ENCODE measurements around the gene TSC22D1.

TSC22D1 gene

DNA sequence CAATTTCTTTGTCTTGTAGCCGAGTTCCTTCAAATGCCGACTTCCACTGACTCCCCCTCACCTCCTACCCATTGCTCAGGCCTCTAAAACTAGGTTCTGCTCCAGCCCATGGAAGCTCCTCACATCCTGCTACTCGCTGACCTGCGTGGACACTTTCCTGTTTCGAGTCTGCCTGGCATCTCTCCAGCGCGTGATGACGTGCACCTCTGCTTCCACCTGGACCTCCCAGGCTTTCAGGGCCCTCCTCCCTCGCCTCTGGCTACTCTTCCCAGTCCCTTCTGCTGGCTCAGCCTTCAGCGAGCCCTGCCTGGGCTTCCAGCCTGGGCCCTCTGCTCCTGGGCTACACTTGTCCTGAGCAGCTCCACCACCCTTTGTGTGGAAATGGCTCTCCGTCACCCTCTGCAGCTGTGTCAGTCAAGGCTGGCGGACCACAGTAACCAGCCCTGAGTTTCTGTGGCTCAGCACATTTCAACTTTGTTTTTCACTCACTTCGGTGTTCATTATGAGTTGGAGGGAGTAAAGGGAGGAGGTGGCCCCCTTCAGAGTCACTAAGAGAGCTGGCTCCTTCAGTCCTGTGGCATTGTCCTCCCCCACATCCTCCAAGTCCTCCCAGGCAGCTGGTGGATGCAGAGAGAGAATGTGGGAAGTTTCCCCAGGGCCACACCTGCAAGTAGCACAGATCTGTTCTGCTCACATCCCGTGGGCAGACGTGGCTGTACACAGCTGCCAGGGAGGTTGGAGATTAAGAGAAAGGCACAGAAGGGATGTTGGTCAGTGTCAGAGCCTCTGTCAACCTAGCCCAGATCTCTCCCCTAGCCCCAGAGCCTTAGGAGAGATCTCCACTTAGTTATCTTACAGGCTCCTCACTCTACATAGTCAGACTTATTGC lies 153.1 kb downstream of the TSC22D1 start:
- DNase-seq = no peak

DNA sequence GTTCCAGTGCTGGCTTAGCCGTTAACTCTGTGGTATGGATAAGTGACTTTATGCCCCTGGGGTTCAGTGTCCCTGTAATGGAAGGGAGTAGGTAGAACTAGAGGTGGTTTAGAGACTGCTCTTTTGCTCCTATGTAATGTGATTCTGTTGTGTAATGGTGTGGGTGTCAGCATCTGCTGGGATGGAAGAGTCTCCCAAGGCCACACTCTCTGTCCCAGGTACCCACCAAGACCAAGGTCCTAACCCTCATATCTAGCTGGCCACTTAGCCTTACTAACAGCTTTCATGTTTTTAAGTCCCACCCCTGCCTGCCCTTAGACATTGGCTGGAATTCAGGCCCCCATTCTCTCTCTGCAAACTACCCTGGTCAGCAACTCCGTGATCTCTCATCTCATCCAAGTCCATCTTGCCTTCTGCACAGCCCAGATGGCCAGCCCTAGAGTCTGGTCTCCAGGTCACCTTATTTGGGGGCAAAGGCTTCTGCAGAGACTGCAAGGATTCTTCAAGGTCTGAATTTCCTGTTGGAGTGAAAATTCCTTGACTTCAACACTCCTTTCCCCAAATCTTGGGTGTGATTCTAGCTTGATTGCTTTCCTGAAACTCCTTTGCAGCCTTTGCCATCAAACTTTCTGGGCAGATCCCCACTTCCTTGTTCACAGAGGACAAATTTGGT lies 154.1 kb downstream of the TSC22D1 start:
- DNase-seq = no peak

DNA sequence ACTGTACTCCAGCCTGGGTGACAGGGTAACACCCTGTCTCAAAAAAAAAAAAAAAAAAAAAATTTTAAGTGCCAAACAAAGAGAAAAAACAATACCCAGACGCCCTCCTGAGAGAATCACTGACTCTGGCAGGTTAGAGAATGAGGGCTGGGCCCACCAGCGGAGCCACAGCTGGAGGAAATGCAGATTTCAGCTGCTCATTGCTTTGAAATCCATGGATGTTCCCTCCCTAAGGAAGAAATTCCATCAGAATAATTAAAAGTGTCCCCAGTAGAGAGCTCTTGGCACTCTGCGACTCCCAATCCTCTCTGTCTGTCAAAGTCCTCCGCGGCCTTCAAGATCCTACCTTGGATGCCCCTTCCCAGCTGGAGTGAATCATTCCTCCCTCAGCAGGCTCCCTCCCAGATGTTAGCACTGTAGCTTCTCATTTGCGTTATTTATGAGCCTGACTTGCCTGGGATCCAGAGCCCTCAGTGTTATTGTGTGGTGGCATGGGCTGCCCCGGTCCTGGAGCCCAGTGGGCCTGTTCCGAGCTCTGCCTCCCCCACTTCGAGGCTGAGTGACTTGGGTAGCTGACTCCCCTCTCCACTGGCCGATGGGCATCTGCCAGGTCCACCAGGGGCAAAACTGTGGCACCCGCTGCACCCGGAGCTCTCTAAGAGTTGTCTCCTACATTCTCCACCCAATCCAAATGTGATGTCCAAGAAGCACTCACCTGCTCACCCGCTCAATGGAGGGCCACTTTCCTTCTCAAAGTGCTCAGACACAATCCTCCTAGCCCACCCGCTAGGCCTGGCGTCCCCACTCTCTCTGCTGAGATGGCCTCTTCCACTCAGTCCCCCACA lies 155.5 kb downstream of the TSC22D1 start:
- no peak for DNase-seq

DNA sequence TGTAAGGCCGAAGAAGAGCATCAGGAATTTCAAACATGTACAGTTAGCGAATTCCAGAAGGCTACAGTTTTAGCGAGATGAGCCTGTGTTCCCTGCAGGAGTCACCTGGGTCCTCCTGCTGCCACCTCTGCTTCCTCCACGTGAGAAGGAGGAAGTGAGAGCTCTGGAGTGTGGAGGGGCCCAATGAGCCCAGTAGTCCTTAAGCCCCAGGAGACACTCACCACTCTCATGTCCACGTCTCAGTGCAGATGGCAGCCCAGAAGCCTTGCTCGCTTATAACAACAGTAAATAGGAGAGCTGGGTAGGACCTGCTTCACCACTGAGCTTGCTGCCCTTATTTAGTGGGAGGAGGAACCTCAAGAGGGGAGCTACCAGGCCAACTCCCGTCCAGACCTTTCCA lies 158.3 kb downstream of the TSC22D1 start:
- DNase-seq = peak; percentile 3

DNA sequence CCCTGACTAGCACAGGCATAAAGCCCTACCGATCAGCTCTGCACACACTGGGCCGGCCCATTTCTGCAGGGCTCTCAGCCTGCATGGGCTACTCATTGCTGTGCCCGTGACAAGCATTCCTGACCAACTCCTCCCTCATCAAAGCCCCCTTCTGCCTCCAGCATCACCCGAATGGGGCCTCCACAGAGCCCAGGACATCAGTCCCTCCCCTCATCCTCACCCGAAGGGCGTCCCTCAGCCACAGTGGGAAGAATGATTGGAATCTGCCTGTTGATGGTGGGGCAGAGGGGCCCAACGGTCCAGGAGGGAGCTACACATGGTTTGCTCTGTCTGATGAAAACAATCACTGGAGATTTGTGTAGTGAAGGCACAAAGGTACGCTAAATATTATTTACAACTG lies 158.7 kb downstream of the TSC22D1 start:
- DNase-seq = no peak

DNA sequence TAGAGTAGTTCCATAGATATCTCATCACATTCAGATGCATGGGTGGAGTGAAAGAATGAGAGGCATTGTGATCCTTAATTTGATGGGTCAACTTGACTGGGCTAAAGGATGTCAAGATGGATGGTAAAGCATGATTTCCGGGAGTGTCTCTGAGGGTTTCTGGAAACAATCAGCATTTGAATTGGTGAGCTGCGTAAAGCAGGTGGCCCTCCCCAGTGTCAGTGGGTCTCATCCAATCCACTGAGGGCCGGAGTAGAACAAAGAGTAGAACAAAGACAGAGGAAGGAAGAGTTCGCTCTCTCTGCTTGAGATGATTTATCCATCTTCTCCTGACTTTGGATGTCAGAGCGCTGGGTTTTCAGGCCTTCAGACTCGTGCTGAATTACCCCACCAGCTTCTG lies 159.4 kb downstream of the TSC22D1 start:
- no peak for DNase-seq

DNA sequence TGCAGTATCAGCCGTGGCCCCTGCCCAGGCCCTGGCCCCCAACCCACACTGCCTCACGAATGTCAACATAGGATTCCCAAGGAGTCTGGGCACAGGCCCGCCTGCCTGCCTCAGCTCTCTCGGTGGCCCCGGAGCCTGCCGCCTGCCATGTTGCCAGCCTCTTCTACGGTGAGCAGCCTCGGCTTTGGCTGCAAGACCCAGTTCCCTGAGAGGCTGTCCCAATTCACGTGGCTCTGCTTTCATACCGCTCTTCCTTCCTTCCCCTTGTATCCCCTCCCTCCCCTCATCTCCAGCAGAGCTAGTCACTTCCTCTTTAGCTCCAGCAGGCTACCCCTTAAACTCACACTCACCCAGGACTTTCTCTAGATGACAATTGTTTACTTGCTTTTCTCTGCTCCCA lies 159.8 kb downstream of the TSC22D1 start:
- peak; percentile 89 for DNase-seq

DNA sequence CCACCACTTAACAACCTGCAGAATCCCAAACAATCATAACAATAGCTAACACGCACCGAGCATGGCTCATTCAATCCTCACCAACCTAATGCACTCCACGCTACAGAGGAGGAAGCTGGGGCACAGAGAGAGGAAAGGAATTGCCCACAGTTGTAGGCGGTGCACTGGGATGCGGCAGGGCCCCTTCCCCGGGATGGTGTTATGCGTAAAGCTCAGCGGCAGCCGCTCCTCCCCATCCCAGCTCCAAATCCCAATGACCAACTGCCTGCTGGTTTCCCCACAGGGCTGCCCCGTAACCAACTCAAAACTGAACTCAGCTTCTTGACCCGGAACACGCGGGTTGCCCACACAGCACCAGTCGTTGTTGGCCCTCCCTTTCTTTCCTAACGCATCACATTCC lies 160.3 kb downstream of the TSC22D1 start:
- no peak for DNase-seq

DNA sequence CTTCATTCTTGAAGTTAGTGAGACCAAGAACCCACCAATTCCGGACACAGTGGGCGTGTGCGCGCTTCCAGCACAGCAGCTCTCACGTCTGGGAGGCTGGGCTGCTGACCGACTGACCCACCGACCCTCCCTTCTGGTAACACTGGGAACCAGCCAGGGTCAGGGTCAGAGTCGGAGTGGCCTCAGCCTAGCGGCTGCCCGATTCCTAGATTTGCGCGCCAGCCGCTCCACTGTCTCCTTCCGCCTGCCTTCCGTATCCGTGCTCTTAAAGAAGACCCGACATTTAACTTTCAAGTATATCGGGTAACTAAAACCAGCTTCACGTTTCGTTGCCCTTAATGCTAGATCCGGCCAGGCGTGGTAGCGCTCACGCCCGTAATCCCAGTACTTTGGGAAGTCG lies 161.4 kb downstream of the TSC22D1 start:
- DNase-seq = no peak

DNA sequence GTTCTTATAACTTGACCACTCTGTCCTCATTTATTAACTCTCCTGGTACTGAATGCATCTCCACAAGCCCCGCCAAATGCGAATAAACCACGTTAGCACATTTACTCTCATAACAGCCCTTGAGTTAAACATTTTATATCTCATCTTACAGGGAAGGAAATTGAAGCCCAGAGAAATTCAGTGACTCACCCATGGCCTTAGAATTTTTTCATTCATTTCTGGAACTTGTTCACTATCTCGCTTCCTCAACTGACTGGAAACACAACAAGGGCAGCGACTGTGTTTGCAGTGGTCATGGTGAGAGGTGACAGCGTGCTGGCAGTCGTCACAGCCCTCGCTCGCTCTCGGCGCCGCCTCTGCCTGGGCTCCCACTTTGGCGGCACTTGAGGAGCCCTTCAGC lies 163.0 kb downstream of the TSC22D1 start:
- DNase-seq = no peak

DNA sequence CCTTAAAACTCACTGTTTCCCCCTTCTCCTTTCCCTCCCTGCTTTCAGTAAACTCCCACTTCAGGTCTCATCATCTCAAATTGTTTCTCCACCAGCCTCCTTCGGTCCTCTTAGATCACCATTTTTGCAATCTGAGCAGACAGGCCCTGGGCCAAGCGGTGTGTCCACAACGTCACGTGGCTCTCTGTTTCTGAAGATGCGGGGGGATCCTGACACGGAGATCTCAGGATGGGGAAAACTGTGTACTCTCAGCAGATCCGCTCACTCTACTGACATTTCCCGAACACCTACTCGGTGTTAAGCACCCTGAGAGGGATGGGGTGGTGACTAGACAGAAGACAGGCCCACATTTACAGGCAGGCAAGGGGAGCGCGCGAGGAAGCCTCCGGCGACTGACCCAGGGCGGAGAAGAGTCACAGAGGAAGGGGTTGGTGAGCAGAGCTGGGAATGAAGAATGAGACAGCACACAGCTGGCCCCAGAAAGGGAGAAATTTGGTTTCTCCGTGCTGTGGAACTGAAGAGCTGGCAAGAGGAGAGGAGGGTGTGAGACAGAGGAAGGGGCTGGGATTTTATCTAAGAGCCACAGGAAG lies 163.7 kb downstream of the TSC22D1 start:
- no peak for DNase-seq

DNA sequence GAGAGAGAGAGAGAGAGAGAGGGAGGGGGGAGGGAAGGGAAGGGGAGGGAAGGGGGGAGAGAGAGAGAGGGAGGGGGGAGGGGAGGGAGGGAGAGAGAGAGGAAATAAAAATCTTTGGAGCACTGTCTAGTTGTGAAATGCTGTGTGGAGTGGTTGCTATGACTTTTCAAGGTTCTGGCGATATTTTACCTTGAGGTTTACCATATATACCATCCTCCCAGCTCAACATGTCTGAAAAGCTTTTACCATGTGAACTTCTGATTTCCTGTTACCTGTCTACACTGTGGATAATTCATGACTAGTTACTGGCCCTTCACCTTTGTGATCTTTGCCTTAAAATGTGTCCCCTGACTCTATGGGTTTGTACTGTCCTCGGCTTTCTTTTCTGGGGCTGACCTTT lies 164.3 kb downstream of the TSC22D1 start:
- peak; percentile 9 for DNase-seq

DNA sequence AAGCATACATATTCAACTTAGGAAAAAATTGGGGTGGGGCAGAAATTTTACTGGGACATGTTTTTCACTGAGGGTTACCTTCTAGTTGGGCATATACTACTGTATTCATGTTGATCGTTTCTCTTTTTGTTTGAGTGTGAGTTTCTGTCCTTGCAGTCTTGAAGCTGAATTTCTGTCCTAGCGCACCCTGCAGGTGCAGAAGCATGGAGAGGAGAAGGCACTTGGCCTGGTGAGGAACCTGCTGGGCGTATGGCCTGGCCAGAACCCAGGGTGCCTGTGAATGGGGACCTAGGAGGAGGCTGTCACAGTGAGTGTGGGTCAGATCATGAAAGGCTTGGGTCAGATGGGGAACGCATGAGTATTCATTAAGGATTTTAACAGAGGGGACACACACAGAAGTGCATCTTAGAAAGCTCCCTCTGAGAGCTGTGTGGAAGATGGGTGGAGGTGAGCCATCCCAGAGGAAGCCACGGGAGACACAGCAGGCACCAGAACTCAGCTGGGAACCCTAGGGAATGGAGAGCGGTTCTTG lies 165.7 kb downstream of the TSC22D1 start:
- no peak for DNase-seq

DNA sequence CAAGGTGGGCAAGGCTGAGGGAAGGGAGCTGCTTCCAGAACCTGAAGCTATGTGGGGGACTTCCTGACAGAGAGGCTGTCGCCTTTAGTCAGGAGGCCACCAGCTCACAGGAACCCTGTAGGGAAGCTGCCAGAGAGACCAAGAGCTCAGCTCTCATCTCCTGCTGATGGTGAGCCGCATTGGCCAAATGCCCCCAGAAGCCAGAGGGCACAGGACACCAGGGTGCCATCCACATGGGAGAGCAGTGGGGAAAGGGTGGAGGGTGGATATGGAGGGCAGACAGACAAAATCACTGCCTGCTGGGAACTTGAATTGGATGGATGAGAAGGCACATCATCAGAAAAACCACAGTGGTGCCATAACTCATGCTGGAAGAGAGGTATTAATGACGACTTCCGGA lies 166.5 kb downstream of the TSC22D1 start:
- DNase-seq = no peak

DNA sequence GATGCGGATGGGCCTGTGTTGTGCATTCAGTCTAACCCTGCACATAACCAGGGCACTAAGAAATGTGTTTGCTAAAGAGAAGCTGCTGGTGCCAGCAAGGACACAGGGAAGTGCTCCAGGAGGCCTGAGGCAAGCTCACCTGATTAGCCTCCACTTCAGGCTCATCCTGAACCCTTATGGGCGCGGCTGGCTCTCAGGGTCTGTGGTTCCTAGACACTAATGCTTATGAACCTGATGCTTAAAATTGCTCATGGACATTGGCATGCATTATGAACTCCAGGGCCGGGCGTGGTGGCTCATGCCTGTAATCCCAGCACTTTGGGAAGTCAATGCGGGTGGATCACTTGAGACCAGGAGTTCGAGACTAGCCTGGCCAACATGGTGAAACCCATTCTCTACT lies 168.2 kb downstream of the TSC22D1 start:
- DNase-seq = no peak

DNA sequence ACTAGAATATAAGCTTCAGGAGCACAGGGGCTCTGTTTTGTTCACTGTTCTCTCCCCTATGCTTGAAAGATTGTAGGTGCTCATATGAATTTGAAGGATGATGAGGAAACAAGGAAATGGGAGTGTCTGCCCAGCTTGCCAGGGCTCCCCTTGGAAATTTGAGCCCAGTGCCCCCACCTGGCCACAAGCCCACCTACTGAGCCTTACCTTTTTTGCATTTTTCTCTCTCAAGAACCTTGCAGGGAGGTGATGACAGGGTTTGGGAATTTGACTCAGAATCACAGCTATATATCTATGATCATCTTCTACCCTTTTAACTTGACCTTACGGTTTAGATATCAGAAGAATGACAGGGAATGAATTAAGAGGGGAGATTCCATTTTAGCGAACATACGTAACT lies 168.8 kb downstream of the TSC22D1 start:
- DNase-seq = no peak

DNA sequence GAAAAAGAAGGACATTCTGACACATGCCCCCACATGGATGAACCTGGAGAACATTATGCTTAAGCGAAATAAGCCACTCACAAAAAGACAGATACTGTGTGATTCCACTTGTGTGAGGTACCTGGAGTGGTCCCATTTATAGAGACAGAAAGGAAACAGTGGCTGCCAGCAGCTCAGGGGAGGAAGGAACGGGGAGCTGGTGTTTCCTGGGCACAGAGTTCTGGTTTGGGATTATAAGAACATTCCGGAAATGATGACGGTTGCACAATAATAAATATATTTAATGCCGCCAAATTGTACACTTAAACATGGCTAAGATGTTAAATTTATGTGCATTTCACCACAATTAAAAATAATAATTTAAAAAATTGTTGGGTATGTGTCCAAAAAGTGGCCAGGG lies 169.5 kb downstream of the TSC22D1 start:
- no peak for DNase-seq

DNA sequence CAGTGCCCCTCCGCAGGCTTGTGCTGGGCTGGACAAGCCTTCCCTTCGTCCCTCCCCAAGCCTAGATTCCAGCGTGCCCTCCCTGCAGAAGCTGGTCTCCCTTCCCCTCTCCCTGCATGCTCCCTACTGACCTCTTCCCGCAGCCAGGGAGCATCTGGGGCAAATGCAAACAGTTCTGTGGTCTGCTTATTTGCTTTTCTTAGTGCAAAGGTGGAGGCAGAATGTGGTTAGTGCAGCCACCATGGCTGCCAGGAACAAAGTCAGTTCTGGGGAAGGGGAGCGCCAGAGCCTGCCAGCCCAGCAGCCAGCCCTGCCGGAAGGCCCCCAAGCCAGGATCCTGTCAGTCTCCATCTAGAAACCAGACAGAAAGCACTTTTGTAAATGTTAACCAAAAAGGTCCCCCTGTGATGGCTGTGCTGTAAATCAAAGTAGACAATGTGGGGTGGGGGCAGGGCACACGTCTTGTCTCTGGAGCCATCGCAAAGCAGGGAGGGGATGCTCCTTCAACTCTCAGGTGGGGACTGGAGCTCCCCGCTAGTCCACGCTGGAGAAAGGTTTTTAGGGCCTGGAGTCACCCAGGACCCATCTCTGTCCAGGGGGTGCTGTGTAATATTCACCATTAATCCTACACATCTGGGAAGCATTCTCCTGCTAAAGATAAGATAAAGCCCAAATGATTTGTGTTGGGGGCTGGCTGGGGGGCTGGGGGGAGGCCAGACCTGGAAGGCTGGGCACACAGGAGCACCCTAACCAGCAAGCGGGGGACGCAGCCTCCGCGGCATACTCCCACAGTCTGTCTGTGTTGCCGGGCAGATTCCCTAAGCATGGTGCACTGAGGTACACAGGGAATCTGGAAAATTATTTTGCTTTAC lies 171.6 kb downstream of the TSC22D1 start:
- no peak for DNase-seq

DNA sequence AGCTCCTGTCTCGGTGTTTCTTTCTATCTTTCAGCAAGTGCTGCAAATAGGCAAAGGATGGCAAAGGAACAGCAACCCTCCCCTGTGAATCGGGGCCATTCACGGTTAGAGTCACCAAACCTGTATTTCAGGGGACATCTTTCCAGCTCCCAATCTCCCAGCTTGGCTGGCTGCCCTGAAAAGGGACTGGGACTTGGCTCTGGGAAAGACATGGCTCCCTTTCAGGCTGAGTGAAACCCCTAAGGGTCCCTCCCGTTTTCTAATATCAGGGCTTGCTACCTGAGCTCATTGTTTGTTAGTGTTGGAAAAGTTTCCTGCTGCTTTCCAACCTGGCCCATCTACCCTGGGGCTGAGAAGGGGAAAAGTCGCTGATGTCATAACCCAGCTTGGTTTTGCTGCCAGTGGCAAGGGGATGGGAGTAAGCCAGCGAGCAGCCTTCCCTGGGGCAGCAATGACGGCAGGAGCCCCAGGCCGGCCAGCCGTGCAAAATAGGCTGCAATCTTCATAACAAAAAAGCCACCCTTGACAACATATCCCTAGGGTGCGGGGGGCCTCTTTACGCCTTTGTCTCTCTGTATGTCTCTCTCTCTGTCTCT lies 172.6 kb downstream of the TSC22D1 start:
- DNase-seq = no peak

DNA sequence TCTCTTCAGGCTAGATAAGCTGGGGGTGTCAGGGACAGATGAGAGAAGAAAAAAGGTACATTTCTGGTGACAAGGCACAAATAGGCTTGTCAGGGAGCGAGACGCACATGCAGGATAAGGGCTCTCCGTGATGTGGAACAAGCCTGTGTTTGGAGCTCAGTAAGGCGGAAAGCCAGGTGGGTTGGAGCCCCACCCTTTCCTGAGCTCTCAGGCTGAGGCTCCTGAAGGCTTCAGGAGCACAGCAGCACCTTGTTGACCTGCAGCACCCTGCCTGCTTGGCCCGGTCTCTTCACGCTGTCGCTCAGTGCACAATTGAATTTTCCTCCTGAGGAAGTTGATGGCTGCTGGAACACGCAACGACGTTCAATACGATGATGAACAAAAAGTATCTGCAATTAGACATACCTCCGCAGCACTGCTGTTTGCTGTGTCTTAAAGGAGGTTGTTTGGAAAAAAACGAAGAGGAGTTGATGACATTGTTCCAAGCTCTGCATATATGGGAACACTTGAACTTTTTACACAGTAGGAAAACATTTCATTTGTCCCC lies 173.2 kb downstream of the TSC22D1 start:
- DNase-seq = no peak

DNA sequence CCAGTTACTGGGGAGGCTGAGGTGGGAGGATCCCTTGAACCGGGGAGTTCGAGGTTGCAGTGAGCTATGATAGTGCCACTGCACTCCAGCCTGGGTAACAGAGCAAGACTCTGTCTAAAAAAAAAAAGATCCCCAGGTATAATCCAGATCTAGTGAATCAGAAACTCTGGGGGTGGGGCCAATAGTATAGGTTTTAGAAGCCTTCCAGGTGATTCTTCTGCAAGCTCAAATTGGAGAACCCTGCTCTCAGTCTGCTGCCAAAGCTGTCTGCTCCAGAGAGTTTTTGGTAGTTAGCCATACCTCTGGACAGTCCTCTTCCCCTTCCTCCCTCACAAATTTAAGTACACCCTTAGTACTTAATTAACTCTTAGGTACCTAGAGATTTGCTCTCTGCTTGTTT lies 174.6 kb downstream of the TSC22D1 start:
- DNase-seq = no peak

Measured in MV-4-11 (cell line).